Mesenchymal stem cell (in vitro differentiated cells and primary cell): ENCODE measurements around the gene ZNF708.
"Not testable (repeated sequence)": the region's sequence is repeated elsewhere in the genome, so short reads cannot be mapped to it uniquely, and the experiment has no call there.

ENCODE experiments used
- DNase-seq: peaks from one replicate; pipeline ENCODE4 v3.0.0-alpha.2; 2013
- H2AFZ ChIP-seq: one replicate; pipeline ENCODE4 v1.6.1; 2013; ENCODE audit warnings: low read depth, mild to moderate bottlenecking, control low read depth, inconsistent platforms, low read length, moderate library complexity
- H2AK5ac ChIP-seq: 2 replicates; pipeline ENCODE4 v1.6.1; 2013; ENCODE audit warnings: low read length, moderate library complexity, mild to moderate bottlenecking, inconsistent platforms; ENCODE audit not compliant: severe bottlenecking
- H2BK120ac ChIP-seq: one replicate; pipeline ENCODE4 v1.6.1; 2013; ENCODE audit warnings: low read depth, mild to moderate bottlenecking, inconsistent platforms, low read length, moderate library complexity
- H2BK12ac ChIP-seq, 2 experiments: one replicate each; pipeline ENCODE4 v1.6.1; 2013; ENCODE audit warnings: inconsistent platforms in 2 of 2, low read length in 2 of 2, mild to moderate bottlenecking in 2 of 2, moderate library complexity in 2 of 2, control low read depth in 1 of 2
- H2BK15ac ChIP-seq: one replicate; pipeline ENCODE4 v1.6.1; 2013; ENCODE audit warnings: mild to moderate bottlenecking, low read depth, inconsistent platforms; ENCODE audit not compliant: poor library complexity, severe bottlenecking
- H2BK5ac ChIP-seq: 2 replicates; pipeline ENCODE4 v1.6.1; 2013; ENCODE audit warnings: low read depth, mild to moderate bottlenecking, low read length, control low read depth, inconsistent platforms; ENCODE audit not compliant: poor library complexity, severe bottlenecking
- H3K14ac ChIP-seq, 2 experiments: one replicate each; pipeline ENCODE4 v1.6.1; 2013; ENCODE audit warnings: inconsistent platforms in 2 of 2, low read length in 2 of 2, control low read depth in 1 of 2, mild to moderate bottlenecking in 1 of 2, moderate library complexity in 1 of 2
- H3K18ac ChIP-seq, 2 experiments: one replicate each; pipeline ENCODE4 v1.6.1; 2013; ENCODE audit warnings: inconsistent platforms in 2 of 2, low read length in 2 of 2, control low read depth in 1 of 2, low read depth in 1 of 2, mild to moderate bottlenecking in 1 of 2
- H3K23ac ChIP-seq, 2 experiments: one replicate each; pipeline ENCODE4 v1.6.1; 2013; ENCODE audit warnings: inconsistent platforms in 2 of 2, low read length in 2 of 2, mild to moderate bottlenecking in 2 of 2, moderate library complexity in 2 of 2, control low read depth in 1 of 2
- H3K27ac ChIP-seq: 2 replicates; pipeline ENCODE4 v1.5.1; 2013; ENCODE audit warnings: mild to moderate bottlenecking, moderate library complexity, low read length, control low read depth, inconsistent platforms; ENCODE audit not compliant: poor library complexity, severe bottlenecking
- H3K27me3 ChIP-seq, 2 experiments: 2 replicates each; pipeline versions ENCODE4 v1.6.1 to v1.7.0; 2013; ENCODE audit warnings: low read length in 2 of 2, mild to moderate bottlenecking in 2 of 2, moderate library complexity in 2 of 2, control low read depth in 1 of 2, inconsistent platforms in 1 of 2; ENCODE audit not compliant: control insufficient read depth in 1 of 2, insufficient read depth in 1 of 2
- H3K36me3 ChIP-seq, 2 experiments: 2 replicates each; pipeline versions ENCODE4 v1.6.1 to v1.7.0; 2013; ENCODE audit warnings: low read length in 2 of 2, control low read depth in 1 of 2, inconsistent platforms in 1 of 2, low read depth in 1 of 2, mild to moderate bottlenecking in 1 of 2; ENCODE audit not compliant: insufficient read depth in 2 of 2, control insufficient read depth in 1 of 2
- H3K4ac ChIP-seq, 2 experiments: one replicate each; pipeline ENCODE4 v1.6.1; 2013; ENCODE audit warnings: inconsistent platforms in 2 of 2, low read length in 2 of 2, mild to moderate bottlenecking in 2 of 2, moderate library complexity in 2 of 2, control low read depth in 1 of 2, low read depth in 1 of 2
- H3K4me1 ChIP-seq: 2 replicates; pipeline ENCODE4 v1.6.1; 2013; ENCODE audit warnings: low read depth, low read length, control low read depth; ENCODE audit not compliant: control insufficient read depth, insufficient read depth
- H3K4me2 ChIP-seq: 2 replicates; pipeline ENCODE4 v1.6.1; 2013; ENCODE audit warnings: low read length, mild to moderate bottlenecking, inconsistent platforms; ENCODE audit not compliant: poor library complexity, severe bottlenecking
- H3K4me3 ChIP-seq, 2 experiments: 2 replicates each; pipeline versions ENCODE4 v1.5.1 to v1.7.0; 2013; ENCODE audit warnings: low read length in 2 of 2, mild to moderate bottlenecking in 2 of 2, control low read depth in 1 of 2, low read depth in 1 of 2; ENCODE audit not compliant: insufficient read depth in 1 of 2
- H3K79me1 ChIP-seq: replicated peaks from 2 replicates; pipeline ENCODE4 v1.6.1; 2013; ENCODE audit warnings: mild to moderate bottlenecking, control low read depth, low read length, inconsistent platforms; ENCODE audit not compliant: poor library complexity, severe bottlenecking
- H3K9ac ChIP-seq: 2 replicates; pipeline ENCODE4 v1.7.0; 2013; ENCODE audit warnings: mild to moderate bottlenecking, low read length, moderate library complexity
- H3K9me3 ChIP-seq: 2 replicates; pipeline ENCODE4 v1.7.0; 2013; ENCODE audit warnings: mild to moderate bottlenecking, low read length; ENCODE audit not compliant: control insufficient read depth
- H4K8ac ChIP-seq: one replicate; pipeline ENCODE4 v1.6.1; 2013; ENCODE audit warnings: inconsistent platforms, mild to moderate bottlenecking, low read length, moderate library complexity
- H4K91ac ChIP-seq: one replicate; pipeline ENCODE4 v1.6.1; 2013; ENCODE audit warnings: mild to moderate bottlenecking, low read length, inconsistent platforms
- WGBS: methylation state at CpG from one replicate; pipeline ENCODE4 v1.1.7; 2013; ENCODE audit warnings: mixed read lengths; 5-methylcytosine and 5-hydroxymethylcytosine counted together

ZNF708 gene

DNA sequence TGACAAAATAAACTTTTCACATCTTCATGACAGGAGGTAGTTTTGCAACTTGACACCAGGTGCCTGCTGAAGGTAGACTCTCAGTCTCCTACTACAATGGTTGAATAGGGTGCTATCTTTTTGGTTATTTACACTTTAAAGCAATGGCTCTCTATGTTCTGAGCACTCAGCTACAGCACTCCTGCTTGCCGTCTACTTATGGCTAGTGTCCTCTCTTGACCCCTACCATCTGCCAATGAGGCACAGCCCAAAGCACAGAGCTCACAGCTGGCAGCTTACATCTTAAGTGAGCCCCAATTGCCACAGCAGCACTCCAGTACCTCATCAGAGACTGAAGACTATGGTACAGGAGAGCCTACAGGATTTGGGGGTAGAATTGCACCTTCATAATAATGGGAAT is 11.4 kb downstream of the ZNF708 start:
- Histone ChIP-seq H3K79me1 (peaks cover 24% of the 10 kb centered on the region), H2AFZ (no peak overlapping the region), H3K9ac (no peak overlapping the region), H3K9me3 (peaks cover 70% of the 10 kb centered on the region), H4K91ac (no peak overlapping the region), H3K4me2 (no peak overlapping the region), H3K14ac (no peak overlapping the region), H3K4ac (no peak overlapping the region), H2BK120ac (no peak overlapping the region), H4K8ac (no peak overlapping the region), H3K4me1 (no peaks in the 10 kb centered on the region), H3K23ac (no peak overlapping the region), H2BK5ac (no peak overlapping the region), H3K4me3 (no peak overlapping the region), H2AK5ac (no peak overlapping the region), H3K36me3 (peaks cover 28 to 35% of the 10 kb centered on the region in 2 experiments), H2BK15ac (no peak overlapping the region), H3K27ac (no peak overlapping the region), H2BK12ac (no peak overlapping the region), H3K27me3 (no peaks in the 10 kb centered on the region), H3K18ac (no peak overlapping the region)
- no peak for DNase-seq
- 88% methylated on average over 1 of the region's 1 CpG for WGBS

DNA sequence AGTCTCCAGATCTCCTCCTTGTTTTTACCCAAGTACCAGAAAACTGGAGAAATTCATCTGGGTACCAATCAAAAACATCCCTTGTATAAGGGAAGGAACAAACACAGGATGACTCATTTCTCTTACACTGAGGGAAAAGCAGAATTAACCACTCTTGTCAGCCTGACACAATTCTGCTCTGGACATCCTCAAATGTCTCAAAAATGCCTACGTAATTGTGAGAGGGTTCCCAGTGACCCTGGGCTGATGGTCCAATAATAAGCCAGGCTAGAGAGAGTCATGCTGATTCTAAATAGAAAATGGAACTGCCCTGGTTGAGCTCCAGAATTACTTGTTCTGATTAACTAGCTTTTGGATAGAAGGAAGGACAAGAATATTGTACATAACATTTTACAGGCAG is 14.5 kb downstream of the ZNF708 start:
- H3K4me3 ChIP-seq = no peak overlapping the region
- no peak overlapping the region for H3K4ac ChIP-seq
- no peak overlapping the region for H2BK15ac ChIP-seq
- no peaks in the 10 kb centered on the region for H3K27me3 ChIP-seq
- H3K79me1 ChIP-seq = peaks cover 22% of the 10 kb centered on the region
- peaks cover 21 to 43% of the 10 kb centered on the region in 2 experiments for H3K36me3 ChIP-seq
- H3K18ac ChIP-seq = no peak overlapping the region
- H3K4me1 ChIP-seq = no peaks in the 10 kb centered on the region
- H3K27ac ChIP-seq = no peak overlapping the region
- no peak overlapping the region for H4K8ac ChIP-seq
- WGBS = 55% methylated on average over 1 of the region's 1 CpG
- no peak overlapping the region for H2BK12ac ChIP-seq
- H3K14ac ChIP-seq = no peak overlapping the region
- peak; percentile 91 for DNase-seq
- no peak overlapping the region for H2BK120ac ChIP-seq
- H3K9me3 ChIP-seq = peaks cover 78% of the 10 kb centered on the region
- no peak overlapping the region for H3K4me2 ChIP-seq
- no peak overlapping the region for H3K23ac ChIP-seq
- H2AFZ ChIP-seq = no peak overlapping the region
- H3K9ac ChIP-seq = no peak overlapping the region
- no peak overlapping the region for H2AK5ac ChIP-seq
- H2BK5ac ChIP-seq = no peak overlapping the region
- no peak overlapping the region for H4K91ac ChIP-seq

DNA sequence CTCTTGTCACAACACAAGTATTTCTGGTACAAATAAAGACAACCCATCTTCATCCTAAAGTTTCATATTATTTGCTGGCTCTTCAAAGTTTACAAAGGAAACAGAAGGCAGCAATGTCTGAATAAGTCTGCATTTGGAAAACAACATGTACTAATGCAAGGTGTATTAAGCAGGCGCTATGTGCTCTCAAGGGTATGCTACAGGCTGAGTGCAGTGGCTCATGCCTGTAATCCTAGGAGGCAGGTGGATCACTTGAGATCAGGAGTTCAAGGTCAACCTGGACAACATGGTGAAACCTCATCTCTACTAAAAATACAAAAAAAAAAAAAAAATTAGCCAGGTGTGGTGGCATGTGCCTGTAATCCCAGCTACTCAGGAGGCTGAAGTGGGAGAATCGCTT is 16.4 kb downstream of the ZNF708 start:
- Histone ChIP-seq H3K4me3 (peak overlapping the region in 1 of 2 experiments; percentile 37), H3K9me3 (peaks cover 78% of the 10 kb centered on the region), H3K36me3 (peaks cover 28 to 47% of the 10 kb centered on the region in 2 experiments), H3K79me1 (peaks cover 21% of the 10 kb centered on the region)
- H3K27me3 ChIP-seq, H4K8ac ChIP-seq, DNase-seq, H3K27ac ChIP-seq, H2BK15ac ChIP-seq, H3K9ac ChIP-seq, H2AK5ac ChIP-seq, H3K23ac ChIP-seq, H3K18ac ChIP-seq, H3K4ac ChIP-seq, H3K14ac ChIP-seq, H4K91ac ChIP-seq, H2BK120ac ChIP-seq, H3K4me2 ChIP-seq, H2AFZ ChIP-seq, H3K4me1 ChIP-seq, H2BK5ac ChIP-seq, H2BK12ac ChIP-seq: not testable (repeated sequence)
- 100% methylated on average over 2 of the region's 2 CpGs for WGBS

DNA sequence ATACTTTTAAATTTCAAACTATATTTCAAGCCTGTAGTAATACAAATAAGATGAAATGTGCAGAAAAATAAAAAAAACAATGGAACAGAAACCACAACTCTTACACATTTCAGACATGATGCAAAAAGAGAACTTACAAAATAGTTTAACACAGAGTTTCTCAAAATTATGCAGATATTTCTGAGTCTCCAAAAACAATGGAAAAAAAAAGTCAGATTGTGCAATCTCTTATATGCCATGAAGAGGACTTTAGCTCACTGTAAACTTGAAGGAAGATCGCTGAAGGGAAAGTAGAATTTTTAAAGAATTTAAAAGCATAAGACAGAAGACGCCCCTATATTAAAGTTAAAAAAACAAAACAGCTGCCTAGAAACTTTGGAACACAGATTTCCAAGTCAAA is 20.4 kb downstream of the ZNF708 start:
- Histone ChIP-seq H3K36me3 (peaks cover 39 to 71% of the 10 kb centered on the region in 2 experiments), H3K14ac (no peak overlapping the region), H2BK5ac (no peak overlapping the region), H3K4me2 (no peak overlapping the region), H4K8ac (no peak overlapping the region), H2BK15ac (no peak overlapping the region), H3K4me3 (peak overlapping the region in 1 of 2 experiments; percentile 49), H3K9me3 (peaks cover 79% of the 10 kb centered on the region), H3K4ac (no peak overlapping the region), H2AK5ac (no peak overlapping the region), H2BK12ac (no peak overlapping the region), H2BK120ac (no peak overlapping the region), H3K4me1 (no peaks in the 10 kb centered on the region), H4K91ac (no peak overlapping the region), H3K27me3 (no peaks in the 10 kb centered on the region), H3K23ac (no peak overlapping the region), H3K79me1 (peaks cover 17% of the 10 kb centered on the region), H2AFZ (no peak overlapping the region), H3K18ac (no peak overlapping the region), H3K9ac (no peak overlapping the region), H3K27ac (no peak overlapping the region)
- 100% methylated on average over 2 of the region's 2 CpGs for WGBS
- no peak for DNase-seq
